ENCODE results near the gene UROC1. TPM values are rescaled to one million over a fixed set of nuclear protein-coding genes. Genes with fewer than 3 reads are reported as not detected.
A peak's percentile ranks its signal among the peaks of the same experiment; 100 is the strongest.

Gene UROC1
- total RNA-seq, 1 experiment from 2014 or later, result not detected

GRCh38 chr3:126439968-126440708 lies 77.4 kb downstream of the UROC1 start:
- no peaks in the 10 kb centered on the region for H3K27me3 ChIP-seq (ENCODE audit: insufficient read depth, low read length)
- no peak overlapping the region for H3K27ac ChIP-seq (ENCODE audit: insufficient read length, low read depth, low read length)
- DNase-seq, result peak; percentile 22
- H3K4me3 Mint-ChIP-seq, result no peak overlapping the region
- peaks cover 0 to 31% (median 21%) of the 10 kb centered on the region in 3 experiments; a peak in 5 of 7 replicates for H3K36me3 Mint-ChIP-seq (ENCODE audit: insufficient read depth in 1 of 3, low read depth in 3 of 3)
- H2BK5ac ChIP-seq (ENCODE audit: insufficient read length, low read length), result no peak overlapping the region
- H3K27me3 Mint-ChIP-seq (ENCODE audit: low read depth), result peaks cover 2% of the 10 kb centered on the region; the same call in 1 of the 2 replicates
- no peak overlapping the region; the same call in 1 of the 2 replicates for H3K14ac ChIP-seq (ENCODE audit: insufficient read depth, low read length)
- H3K79me1 ChIP-seq (ENCODE audit: insufficient read depth, low read depth, low read length, poor library complexity, severe bottlenecking), result no peaks in the 10 kb centered on the region
- no peak overlapping the region for H4K91ac ChIP-seq (ENCODE audit: insufficient read length, low read depth, low read length)
- no peak overlapping the region for H3K4ac ChIP-seq (ENCODE audit: low read depth, low read length)
- no peak overlapping the region for H3K4me2 ChIP-seq (ENCODE audit: insufficient read depth, insufficient read length, low read length)
- no CpG with 5 or more reads among the region's 12 CpGs for WGBS (ENCODE audit: extremely low coverage, insufficient read length, low lambda C conversion rate)
- H3K4me1 ChIP-seq (ENCODE audit: insufficient read depth, low read length), result no peaks in the 10 kb centered on the region
- no peak overlapping the region for H2BK120ac ChIP-seq (ENCODE audit: low read depth, low read length, poor library complexity, severe bottlenecking)
- H3T11ph ChIP-seq (ENCODE audit: low read length), result no peak overlapping the region
- H2AFZ ChIP-seq (ENCODE audit: low read length), result no peak overlapping the region
- H2BK12ac ChIP-seq (ENCODE audit: insufficient read length, low read depth, low read length), result no peak overlapping the region
- H4K5ac ChIP-seq (ENCODE audit: insufficient read length, low read depth, low read length), result no peak overlapping the region
- H3K9ac ChIP-seq (ENCODE audit: extremely low read depth, insufficient read length, low read length), result no peak overlapping the region
- H3K4me1 Mint-ChIP-seq, result peaks cover 21 to 34% of the 10 kb centered on the region in 2 experiments
- H3K27ac Mint-ChIP-seq, result peak overlapping the region in 2 of 3 experiments; percentile 45 to 58; a peak in 2 of 7 replicates
- H3K56ac ChIP-seq (ENCODE audit: insufficient read length, low read depth, low read length), result no peak overlapping the region
- H2BK20ac ChIP-seq (ENCODE audit: low read depth, low read length, poor library complexity, severe bottlenecking), result no peak overlapping the region
- no peak overlapping the region for H2AK5ac ChIP-seq (ENCODE audit: insufficient read length, low read length)
- H4K20me1 ChIP-seq (ENCODE audit: control insufficient read depth, insufficient read depth, insufficient read length), result no peaks in the 10 kb centered on the region
- H3K18ac ChIP-seq (ENCODE audit: insufficient read length, low read depth, low read length), result no peak overlapping the region
- H4K8ac ChIP-seq (replicated peaks; ENCODE audit: insufficient read length, low read depth, low read length), result no peak overlapping the region
- no peaks in the 10 kb centered on the region for H3K9me3 ChIP-seq (ENCODE audit: control insufficient read depth, low read depth, low read length)
- TF ChIP-seq CTCF (conservative IDR thresholded peaks at IDR 0.05), result no peak
- no peaks in the 10 kb centered on the region for H3K23me2 ChIP-seq (ENCODE audit: insufficient read length, low read depth, low read length, poor library complexity, severe bottlenecking)
- no peaks in the 10 kb centered on the region for H3K9me3 Mint-ChIP-seq
- no peak overlapping the region for H2BK15ac ChIP-seq (ENCODE audit: low read depth, low read length)
- H3K23ac ChIP-seq (ENCODE audit: insufficient read length, low read depth, low read length), result no peak overlapping the region
- no peaks in the 10 kb centered on the region for H3K79me2 ChIP-seq (ENCODE audit: insufficient read depth, low read length)
